Endodermal cell (in vitro differentiated cells): ENCODE measurements around the gene ZNF888. TPM values are rescaled to one million over a fixed set of nuclear protein-coding genes. Genes with fewer than 3 reads are reported as not detected.

Source experiments
- total RNA-seq, 2 donors: library from RNA; stranded (reverse); fragmentation: NEBNext Ultra II Directional in 1 of 2; extraction: Animal tissue kit (Norgen Biotek cat#: 25700) in 1 of 2; gene quantifications; 2 replicates in 1 of 2; 3 replicates in 1 of 2; pipeline ENCODE4 v1.2.1, GENCODE V29; 2021

ZNF888 gene
- total RNA-seq, 2 donors from 2014 or later: 13.4 to 19.6 TPM

Other genes with a start within 250 kb of the ZNF888 start
- gene ZNF611, start 188.4 kb downstream of the ZNF888 start, total RNA-seq: 100 to 1,000 TPM in 1 of 2 donors, 10 to 100 TPM in 1; 96.9 to 136 TPM
- gene ZNF600, start 136.6 kb downstream of the ZNF888 start, total RNA-seq: 10 to 100 TPM; 26.2 to 32.3 TPM
- gene ZNF28, start 101.8 kb downstream of the ZNF888 start, total RNA-seq: 10 to 100 TPM; 50.4 to 52.2 TPM
- 10 to 100 TPM; 46.2 to 50.0 TPM for gene ZNF468, start 65.8 kb downstream of the ZNF888 start, total RNA-seq
- 10 to 100 TPM; 33.5 to 37.5 TPM for gene ZNF320, start 25.8 kb downstream of the ZNF888 start, total RNA-seq
- gene ZNF816, start 39.5 kb upstream of the ZNF888 start, total RNA-seq: 10 to 100 TPM; 20.7 to 24.8 TPM
- not detected for gene ERVV-1, start 90.5 kb upstream of the ZNF888 start, total RNA-seq
- gene ERVV-2, start 121.3 kb upstream of the ZNF888 start, total RNA-seq: not detected
- gene ZNF160, start 180.0 kb upstream of the ZNF888 start, total RNA-seq: 10 to 100 TPM; 51.7 to 78.3 TPM
- gene ZNF415, start 209.5 kb upstream of the ZNF888 start, total RNA-seq: 10 to 100 TPM; 12.6 to 19.4 TPM
- gene ZNF347, start 235.6 kb upstream of the ZNF888 start, total RNA-seq: 10 to 100 TPM; 17.7 to 25.5 TPM